Superior temporal gyrus (tissue), 1 donor: Measurements from ENCODE around the gene SLC8A3.

ENCODE experiments used
- DNase-seq: peaks from one replicate; pipeline ENCODE4 v3.0.0-alpha.2; 2016; ENCODE audit errors: extremely low spot score

Gene SLC8A3

GRCh38 chr14:70027785-70028428 is 160.8 kb downstream of the SLC8A3 start:
- peak; percentile 85 for DNase-seq

DNA sequence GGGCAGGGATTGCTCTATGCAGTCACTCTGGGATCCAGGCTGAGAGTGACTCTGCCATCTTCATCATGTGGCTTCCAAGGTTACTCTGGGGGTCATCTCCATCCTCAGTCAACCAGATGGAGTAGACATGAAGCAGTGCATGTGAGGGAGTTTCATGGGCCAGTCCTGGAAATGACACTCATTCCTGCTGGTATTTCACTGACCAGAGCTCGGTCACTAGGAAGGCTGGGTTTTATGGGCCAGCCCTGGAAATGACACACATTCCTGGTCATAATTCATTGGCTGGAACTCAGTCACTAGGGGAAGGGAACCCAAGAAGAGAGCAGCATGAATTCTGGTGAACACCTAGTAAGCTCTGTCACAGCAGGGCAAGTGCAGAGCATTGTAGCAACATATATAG is 164.9 kb downstream of the SLC8A3 start:
- no peak for DNase-seq

DNA sequence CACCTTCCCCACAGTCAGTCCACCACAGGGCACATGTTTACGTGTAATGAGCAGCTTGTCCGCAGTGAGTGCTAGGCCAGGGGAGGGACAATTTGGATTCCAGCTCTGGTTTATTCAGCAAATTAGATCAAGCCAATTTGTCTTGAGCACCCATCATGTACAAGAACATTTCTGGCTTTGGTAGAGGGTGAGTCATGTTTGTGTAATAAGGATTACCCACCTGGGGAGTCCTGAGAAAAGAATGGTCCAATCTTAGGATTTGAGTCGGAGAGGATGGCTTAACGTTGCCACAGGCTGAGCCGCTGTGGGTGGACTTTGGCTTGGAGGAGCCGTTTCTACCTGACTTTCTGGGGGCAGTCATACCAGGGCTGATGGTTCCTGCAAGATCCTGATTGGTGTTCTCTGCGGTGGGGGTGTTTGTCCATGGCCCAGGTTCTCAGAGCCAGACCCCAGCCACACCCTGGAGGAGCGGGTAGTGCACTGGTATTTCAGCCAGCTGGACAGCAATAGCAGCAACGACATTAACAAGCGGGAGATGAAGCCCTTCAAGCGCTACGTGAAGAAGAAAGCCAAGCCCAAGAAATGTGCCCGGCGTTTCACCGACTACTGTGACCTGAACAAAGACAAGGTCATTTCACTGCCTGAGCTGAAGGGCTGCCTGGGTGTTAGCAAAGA is 165.8 kb downstream of the SLC8A3 start:
- no peak for DNase-seq

GRCh38 chr14:70021548-70022220 is 167.1 kb downstream of the SLC8A3 start:
- no peak for DNase-seq

DNA sequence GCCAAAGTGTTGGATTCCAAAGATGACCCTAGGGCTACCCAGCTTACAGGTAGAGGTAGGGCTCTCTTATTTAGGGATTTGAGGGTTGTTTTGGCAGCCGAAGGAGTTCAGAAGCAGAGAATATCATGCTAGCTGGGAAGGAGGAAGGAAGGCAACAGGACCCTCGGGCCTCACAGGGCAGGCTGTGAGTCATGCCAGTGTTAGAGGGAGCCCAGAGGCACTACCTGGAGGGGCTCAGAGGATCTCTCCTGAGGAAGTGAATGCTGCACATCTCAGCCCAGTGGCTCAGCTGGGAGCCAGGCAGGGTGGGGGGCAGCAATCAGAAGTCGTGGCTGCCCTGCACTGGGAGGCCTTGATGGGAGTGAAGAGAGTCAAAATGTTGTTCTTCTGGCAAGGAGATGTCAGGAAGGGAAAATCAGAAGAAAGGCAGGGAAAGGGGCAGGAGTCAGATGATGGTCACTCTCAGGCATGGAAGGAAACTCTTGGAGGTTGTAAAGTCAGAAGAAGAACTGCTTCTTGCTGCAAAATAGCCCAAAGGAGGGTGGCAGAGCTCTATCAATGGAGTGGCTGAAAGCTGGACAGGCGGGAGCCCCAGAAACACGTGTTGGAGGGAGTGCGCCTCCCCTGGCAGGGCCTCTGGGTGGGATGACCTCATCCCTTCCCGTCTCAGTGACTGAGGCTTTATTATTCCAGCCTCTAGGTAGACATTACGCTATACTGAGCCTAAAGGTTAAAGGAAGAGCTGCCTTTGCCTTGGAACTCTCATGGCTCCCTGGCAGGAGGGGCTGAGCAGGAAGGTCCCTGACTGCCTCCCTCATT is 168.2 kb downstream of the SLC8A3 start:
- peak; percentile 67 for DNase-seq

DNA sequence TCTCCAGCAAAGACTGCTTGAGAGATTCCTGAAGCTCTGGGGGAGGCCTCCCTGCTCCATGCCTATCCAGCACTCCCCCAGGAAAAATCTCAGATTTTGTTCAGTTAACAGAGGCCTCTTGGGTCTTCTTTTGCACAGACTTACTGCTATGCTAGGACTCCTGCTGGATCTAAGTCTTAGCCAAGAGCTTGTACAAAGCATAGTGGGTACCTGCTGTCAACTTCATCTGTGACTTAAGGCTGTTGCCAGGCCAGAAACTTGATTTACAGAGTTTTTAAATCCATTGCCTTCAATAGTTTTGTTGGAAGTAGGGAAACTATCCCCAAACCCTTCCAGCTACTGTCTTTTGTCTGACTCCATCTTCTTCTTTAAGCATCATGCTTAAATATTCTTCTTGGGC is 169.1 kb downstream of the SLC8A3 start:
- DNase-seq, result no peak

DNA sequence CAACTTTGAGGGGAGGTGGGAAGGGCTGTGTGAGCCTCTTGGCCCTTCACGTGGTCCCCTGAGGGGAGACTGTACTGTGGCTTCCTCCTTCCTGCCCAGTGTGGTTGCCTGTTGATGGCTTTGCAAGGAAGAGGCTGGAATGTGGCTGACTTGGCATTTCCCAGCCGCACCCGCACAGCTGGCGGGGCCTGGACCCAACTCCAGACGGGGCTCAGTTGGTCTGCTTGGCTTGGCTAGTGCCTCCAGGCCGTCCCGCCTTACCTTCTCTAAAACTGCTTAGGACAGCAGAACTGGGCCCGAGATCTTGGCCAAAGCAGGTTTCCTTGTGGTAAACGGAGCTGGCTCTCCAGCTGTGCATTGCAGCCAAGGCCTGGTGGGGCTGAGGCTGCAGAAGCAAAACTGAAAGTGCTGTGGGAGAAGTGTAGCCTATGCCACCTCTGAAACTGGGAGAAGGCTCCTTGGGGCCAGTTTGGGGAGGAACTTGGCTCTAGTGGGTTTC is 170.0 kb downstream of the SLC8A3 start:
- peak; percentile 25 for DNase-seq

- no peak for DNase-seq
Observed at GRCh38 chr14:70018230-70018629, 170.5 kb downstream of the SLC8A3 start.

DNA sequence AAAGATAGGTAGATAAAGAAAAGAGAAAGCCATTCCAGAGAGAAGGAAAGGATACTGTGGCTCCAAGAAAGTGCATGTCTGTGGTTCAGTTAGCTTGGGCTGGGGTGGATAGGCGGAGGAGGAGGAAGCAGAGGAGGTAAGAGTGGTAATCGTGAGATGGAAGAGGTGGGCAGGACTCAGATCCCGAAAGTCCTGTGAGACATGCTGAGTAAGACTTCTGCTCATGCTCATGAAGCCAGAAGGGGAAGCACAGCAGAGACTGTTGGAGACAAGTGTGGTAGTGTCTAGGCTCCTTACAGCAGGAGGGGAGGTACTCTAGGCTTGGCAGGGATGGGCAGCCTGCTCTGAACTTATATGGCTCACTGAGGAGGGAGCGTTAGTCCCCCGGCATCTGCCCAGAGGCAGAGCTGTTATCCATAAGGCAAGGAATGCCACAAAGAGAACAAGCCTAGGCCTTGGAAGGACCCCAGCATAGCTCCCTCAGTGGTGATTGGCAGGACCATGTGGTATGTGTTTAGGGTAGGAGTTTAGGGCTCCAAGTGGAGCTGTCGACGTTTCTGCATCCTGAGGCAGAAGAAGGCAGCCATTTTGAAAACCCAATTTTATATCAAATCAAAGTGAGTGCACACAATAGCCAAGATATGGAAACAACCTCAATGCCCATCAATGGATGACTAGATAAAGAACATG is 174.2 kb downstream of the SLC8A3 start:
- DNase-seq, result no peak

DNA sequence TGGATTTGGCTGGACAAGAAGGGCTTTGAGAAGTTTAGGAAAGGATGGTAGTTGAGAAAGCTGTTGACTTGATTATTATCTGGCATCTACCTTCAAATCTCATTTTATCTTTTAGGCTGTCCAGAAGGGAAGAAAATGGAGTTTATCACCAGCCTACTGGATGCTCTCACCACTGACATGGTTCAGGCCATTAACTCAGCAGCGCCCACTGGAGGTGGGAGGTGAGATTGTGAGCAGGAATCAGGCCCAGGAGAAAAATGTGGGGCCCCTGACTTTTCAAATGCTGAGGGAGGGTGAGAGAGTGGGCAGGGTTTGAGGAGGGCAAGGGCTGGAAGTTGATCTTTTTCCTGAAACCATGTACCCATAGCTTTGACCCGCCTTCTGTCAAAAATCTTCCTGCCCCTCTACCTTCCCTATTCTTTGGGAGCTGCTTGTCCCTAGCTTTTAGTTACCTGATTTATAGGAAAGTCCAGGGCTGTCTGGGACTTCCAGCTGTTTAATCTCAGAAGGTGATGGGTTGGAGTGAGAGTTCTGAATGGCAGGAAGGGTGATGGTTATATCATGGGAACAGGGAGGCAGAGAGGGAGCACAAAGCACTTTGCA is 175.4 kb downstream of the SLC8A3 start:
- peak; percentile 60 for DNase-seq

DNA sequence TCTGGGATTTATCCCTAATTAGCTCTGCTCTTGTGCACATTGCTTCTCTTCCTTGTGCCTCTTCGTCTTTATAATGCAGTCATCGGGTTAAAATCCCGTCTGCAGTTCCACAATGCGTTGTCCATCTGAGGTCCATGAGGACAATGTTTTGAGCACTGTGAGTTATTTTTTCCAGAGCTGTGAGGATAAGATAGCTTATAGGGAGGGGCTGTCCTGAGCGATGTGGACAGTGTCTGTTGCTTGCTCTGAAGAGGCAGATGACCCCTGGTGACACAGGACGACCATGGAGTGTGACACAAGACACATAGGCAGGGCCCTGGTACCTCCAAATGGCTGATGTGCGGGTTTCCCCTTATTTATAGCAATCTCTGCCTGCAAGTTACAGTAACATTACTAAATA is 177.0 kb downstream of the SLC8A3 start:
- no peak for DNase-seq

GRCh38 chr14:70011098-70011497 is 177.7 kb downstream of the SLC8A3 start:
- DNase-seq, result no peak

DNA sequence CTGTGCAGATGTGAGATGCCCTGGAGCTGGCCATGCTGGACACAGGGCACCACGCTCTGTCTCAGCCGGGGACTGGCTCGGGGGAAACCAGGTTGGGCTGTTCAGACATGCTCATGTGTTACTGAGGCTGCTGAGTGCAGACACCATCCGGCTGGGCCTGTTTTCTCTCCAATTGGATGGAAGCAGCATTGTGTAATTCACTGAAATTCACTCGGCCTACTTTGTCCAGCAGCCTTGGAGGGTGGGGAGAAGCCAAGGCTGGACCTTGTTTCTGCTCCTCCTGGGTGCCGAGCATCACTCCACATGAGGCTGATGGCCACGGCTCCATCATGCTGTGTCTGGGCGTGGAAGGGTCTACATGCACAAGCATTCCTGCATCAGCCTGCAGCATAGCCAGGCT is 178.8 kb downstream of the SLC8A3 start:
- no peak for DNase-seq

DNA sequence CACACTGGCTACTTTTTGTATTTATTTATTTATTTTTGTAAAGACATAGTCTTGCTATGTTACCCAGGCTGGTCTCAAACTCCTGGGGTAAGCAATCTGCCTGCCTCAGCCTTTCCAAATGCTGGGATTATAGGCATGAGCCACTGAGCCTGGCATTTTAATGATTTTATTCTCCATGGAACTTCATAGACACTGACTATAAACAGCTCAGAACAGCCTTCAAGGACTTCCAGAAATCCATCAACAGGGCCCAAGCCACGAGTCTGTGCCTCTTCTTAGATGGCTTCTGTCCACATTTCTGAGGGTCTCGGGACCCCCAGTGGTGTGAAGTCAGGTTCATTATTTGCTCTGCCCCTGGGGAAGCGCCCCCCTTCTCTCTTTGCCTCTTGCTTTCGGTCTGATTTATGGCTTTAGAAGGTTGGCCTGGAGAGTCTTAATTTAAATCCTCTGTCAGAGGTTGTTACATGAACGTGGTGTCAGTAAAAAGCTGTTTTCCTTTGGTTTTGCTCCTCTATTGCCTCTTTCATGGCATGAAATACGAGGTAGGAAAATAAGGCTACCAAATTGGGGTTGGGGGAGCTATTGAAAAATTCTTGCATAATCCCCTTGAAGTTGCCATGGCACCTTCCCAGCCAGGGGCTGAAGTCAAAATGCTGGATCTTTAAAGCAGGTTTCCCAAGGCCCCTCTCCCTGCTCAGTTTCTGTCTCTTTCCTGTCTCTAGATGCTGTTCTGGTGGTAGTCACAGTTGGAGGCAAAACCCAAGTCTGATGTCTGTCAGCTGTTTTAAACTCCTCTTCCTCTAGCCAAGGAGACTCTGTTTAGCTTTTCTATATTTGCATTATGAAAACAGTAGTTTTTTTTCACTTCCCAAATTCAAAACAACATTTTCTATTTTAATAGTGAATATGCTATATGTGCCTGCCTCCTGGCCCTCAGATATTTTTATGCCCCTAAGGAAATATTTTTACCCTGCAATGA is 180.2 kb downstream of the SLC8A3 start:
- no peak for DNase-seq

GRCh38 chr14:70006699-70007098 is 182.1 kb downstream of the SLC8A3 start:
- no peak for DNase-seq

GRCh38 chr14:70005281-70005805 is 183.4 kb downstream of the SLC8A3 start:
- no peak for DNase-seq

GRCh38 chr14:70004791-70005190 is 184.0 kb downstream of the SLC8A3 start:
- no peak for DNase-seq

DNA sequence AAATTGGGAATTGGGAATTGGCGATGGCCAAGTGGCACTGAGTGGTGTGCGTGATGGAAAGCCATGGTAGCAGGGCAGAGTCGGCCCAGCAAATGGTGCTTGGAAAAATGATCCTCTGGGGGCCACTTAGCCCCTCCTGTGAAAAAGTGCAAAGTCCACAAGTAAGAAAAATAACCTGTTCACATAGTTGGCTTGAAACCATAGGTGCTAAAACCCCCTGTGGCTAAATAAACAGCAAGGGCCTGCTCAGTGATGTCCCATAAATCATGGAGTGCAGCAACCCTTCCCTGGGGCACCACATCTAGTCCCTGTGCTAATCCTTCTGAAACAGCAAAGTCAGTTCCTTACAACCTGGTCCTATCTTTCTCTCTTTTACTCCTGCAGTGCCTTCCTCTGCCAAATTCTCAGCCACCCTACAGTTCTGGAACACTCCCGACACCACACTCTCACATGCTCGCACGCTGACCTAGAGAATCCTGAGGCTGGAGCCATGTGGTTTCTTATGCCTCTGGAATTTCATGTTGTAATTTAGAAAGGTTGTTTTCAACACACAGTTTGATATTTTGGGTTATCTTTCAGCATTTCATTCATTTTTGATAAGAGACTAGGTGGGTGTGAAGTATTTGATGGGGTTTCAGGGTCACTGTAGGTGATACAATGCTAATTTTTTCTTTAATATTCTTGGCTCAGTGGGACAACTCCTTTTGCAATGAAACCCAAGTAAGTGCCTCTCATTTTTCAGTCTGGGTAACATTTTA is 186.0 kb downstream of the SLC8A3 start:
- DNase-seq, result no peak

DNA sequence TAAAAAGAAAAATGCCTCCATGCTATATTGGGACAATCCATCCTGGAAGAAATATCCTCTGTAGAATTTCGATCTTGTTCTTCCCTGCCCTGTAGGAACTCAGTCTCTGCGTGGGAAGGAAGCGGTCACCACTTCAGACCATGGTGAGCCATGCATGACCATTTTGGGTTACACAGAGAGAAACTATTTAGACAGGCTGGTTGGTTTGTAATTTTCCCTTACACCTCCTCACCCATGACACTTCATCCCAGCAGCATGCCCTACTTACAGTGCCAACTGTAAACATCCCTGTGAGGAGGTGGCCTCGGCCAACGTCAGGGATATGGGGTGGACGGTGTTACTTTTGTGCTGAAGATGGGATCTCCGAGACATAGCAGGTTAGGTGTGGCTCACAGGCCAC is 188.2 kb downstream of the SLC8A3 start:
- no peak for DNase-seq
